Brain pericyte (primary cell): Measurements from ENCODE around the gene SPSB1.

Experiments used
- DNase-seq: peaks from one replicate; pipeline ENCODE4 v3.0.0-alpha.2; 2012; ENCODE audit warnings: low read depth, low spot score

Gene SPSB1

DNA sequence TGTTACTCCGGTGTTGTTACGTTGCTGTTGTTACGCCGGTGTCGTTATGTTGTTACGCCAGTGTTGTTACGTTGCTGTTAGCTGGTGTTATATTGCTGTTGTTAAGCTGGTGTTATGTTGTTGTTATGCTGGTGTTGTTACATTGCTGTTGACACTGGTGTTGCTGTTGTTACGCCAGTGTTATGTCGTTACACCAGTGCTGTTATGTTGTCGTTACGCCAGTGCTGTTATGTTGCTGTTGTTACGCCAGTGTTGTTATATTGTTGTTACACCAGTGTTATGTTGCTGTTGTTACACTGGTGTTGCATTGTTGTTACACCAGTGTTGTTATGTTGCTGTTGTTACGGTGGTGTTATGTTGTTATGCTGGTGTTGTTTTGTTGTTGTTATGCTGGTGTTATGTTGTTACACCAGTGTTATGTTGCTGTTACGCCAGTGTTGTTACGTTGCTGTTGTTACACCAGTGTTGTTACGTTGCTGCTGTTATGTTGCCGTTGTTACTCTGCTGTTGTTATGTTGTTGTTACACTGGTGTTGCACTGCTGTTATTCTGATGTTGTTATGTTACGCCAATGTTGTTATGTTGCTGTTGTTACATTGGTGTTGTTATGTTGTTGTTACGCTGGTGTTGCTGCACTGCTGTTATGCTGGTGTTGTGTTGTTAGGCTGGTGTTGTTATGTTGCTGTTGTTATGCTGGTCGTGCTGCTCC is 32.5 kb upstream of the SPSB1 start:
- DNase-seq: no peak

GRCh38 chr1:9261496-9261895 is 31.2 kb upstream of the SPSB1 start:
- DNase-seq: no peak

DNA sequence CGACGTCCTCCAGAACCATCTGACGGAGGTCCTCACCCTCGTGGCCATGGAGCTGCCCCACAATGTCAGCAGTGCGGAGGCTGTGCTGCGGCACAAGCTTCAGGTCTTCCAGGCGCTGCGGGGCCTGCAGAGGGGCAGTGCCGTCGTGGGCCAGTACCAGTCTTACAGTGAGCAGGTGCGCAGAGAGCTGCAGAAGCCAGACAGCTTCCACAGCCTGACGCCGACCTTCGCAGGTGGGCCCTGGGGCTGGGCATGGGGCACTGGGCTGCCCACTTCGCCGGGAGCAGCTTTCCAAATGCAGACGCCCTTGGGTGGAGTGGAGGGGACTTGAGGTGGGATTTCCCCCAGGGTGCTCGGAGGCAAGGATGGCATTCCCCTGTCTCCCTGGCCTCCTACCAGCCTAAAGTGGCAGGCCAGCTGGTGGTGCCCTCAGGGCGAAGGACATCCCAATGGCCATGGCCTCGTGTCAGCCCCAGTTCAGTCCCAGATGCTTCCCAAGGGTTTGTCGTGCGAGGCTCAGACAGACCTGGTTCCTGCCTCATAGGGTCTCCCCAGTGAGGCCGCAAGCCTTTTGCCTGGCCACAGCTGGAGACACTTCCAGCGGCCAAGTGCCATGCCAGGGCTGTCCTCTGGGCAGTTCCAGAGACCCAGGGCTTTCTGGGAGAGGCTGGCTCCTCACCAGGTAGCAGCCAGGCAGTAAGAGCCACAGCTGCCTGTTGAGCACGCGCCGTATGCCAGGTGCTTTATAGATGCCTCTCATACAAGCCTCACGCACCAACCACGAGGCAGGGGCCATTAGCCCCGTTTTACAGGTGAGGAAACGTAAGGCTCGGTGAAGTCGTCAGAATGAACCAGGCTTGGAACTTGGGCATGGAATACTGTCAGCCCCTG is 30.4 kb upstream of the SPSB1 start:
- DNase-seq: no peak

DNA sequence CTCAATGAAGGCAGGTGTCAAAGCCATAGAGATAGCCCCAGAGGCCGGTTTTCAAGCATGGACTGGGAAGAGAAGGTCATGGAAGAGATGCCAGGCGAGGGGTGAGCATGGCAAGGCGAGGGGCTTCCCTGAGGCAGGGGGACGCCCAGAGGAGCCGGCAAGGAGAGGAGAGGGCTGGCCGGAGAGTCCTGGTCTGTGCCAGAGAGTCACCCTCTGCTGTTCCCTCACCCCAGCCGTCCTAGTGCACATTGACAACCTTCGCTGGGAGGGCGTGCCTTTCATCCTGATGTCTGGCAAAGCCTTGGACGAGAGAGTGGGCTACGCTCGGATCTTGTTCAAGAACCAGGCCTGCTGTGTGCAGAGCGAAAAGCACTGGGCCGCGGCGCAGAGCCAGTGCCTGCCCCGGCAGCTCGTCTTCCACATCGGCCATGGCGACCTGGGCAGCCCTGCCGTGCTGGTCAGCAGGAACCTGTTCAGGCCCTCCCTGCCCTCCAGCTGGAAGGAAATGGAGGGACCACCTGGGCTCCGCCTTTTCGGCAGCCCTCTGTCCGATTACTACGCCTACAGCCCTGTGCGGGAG is 29.3 kb upstream of the SPSB1 start:
- DNase-seq: no peak

GRCh38 chr1:9263984-9264872 is 28.5 kb upstream of the SPSB1 start:
- no peak for DNase-seq

DNA sequence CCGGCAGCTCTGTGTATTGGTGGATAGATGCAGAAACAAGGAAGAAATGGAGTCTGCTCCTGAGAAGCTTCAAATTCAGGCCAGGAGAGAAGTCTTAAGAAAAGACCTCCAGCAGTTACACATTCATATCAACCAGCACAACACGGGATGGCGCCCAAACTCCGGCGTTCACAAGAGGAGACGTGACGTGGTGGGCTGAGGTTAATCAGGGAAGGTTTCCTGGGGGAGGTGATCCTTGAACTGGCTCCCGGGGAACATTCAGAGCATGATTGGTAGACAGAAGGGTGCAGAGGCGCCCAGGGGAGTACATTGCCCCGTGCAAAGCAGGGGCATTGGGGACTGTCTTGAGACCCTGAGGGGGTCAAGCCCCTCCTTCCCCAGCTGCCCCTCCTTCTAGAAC is 27.7 kb upstream of the SPSB1 start:
- no peak for DNase-seq

DNA sequence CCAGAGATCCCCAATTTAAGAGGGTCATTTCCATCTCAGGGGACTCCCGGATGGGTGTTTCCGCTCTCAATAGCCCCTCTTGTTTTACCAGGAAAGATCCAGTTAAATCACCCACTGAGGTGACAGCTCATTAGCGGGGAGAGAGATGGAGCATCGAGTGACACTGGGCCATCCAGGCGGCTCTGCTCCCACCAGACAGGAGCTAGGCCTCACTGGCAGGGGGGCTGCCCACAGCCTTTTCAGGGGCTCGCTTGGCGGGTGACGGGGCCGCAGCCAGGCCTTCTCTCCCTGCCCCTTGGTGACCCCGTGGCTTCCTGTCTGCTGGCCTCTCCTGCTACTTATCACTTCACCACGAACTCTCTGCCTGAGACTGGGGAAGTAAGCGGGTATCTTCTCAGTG is 26.7 kb upstream of the SPSB1 start:
- no peak for DNase-seq

GRCh38 chr1:9267352-9267686 is 25.4 kb upstream of the SPSB1 start:
- no peak for DNase-seq

DNA sequence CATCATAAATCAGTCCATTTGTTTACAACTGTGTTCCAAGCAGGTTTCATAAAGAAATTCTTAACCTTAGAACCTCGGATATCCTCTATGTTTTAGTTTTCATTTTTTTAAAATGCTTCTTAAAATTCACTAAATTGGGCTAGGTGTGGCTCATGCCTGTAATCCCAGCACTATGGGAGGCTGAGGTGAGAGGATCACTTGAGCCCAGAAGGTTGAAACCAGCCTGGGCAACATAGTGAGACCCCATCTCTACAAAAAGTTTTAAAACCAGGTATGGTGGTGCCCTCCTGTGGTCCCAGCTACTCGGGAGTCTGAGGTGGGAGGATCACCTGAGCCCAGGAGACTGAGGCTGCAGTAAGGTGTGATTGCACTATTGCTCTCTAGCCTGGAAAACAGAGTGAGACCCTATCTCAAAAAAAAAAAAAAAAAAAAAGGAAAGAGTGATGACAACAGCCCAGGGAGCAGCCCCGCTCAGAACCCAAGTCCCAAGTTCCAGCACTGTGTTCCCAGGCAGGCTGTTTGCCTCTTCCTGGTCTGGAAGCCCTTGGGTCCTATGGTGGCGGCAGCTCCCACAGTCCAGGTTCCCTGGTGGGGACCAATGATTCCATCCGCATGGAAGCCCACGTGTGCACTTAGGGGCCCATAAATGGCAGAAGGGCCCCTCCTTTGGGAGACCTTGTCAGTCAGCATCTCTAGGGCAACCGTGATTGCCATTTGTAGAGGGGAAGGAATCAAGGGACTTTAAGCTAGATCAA is 24.7 kb upstream of the SPSB1 start:
- no peak for DNase-seq

DNA sequence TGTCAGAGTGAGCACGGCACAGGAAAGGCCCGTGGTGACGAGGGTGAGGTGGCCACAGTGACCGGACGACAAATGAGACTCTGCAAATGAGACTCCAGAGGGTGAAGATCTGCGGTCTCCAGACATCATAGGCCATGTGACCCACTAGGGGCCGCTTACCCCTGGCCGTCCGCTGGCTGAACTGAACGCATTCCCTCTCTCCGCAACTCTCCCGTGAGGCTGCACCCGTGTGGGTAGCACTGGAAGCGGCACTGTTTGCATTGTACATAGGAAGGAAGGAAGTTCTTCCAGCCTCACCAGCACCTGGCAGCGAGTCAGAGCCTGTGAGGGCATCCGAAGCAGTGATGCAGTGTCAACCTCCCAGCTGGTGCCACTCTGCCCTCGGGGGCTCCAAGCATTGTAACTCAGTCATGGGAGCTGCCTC is 23.6 kb upstream of the SPSB1 start:
- DNase-seq: no peak

DNA sequence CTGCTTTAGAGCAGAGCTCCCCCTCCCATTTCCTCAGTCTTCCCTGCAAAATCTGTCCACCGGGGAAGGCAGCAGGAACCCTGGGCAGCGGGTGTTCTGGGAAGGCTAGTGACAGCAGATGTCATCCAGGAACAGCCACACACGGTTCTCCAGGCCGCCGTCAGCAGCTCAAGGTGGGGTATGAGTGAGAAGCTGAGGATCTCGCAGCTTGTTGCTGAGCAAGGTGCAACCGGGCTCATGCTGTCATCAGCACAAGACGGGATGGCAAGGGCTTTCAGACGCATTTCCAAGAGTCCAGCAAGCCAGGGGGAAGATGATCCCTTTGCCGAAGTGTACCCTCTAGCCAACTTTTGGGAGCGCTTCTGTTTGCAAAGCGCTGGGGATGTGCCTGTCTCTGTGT is 23.0 kb upstream of the SPSB1 start:
- DNase-seq: no peak

DNA sequence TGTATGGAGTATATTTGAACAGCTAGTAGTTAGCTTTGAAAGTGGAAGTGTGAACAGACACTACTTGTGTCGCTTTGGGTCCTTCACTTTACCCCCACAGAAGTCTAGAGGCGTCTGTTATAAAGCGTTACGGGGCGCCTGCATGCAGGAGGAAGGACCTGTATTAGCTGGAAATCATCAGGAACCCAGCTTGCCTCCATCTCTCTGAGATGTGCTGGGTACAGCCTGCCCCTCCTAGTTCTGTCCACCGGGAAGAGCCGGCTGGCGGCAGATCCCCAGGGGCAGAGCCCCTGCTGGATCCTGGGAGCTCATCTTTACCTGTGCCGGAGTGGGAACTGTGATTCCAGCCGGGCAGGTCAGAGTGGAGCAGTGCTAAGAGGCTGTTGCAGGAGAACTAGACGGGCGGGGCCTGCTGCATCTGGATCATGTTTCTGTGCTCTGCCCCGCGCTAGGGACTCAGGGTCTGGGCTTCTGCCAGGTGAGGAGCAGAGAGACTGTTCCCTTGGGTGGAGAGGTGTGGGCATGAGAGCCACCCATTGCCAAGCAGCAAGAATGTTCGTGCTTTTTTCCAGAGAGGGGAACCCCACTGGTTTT is 22.3 kb upstream of the SPSB1 start:
- no peak for DNase-seq

- no peak for DNase-seq
Observed at GRCh38 chr1:9271283-9271682, 21.4 kb upstream of the SPSB1 start.

DNA sequence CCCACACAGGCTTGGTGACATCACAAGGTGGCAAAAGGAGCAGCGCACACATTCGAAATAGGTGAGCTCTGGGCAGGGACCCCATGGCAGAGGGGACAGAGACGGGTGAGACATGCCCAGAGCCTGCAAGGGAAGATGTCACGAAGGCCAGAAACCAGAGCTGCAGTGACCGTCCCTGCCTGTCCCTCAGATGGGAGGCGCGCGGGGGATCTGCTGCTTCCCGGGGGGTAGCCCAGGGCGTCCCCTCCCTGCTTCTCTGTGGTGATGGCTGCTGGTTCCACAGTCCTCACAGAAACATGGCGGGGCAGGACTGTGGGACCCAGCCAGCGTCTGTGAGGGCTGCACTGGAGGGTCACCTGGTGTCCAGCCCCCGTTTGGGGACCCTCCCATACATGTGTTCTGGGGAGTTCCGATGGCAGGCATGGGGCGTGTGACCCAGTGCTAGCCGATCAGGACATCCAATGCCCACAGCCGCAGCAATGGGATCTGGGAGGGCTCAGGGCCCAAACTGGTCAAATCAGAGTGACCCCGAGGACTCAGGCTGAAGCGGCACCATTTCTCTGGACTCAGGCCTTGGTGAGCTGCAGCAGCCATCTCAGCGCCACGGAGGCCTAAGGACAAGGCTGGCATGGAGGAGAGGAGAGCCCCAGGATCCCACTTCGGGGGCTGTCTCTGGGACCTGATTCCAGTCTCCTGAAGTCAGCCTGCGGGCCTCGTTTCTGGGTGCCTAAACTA is 20.7 kb upstream of the SPSB1 start:
- DNase-seq: no peak

- DNase-seq: no peak
Observed at GRCh38 chr1:9273177-9273576, 19.5 kb upstream of the SPSB1 start.

GRCh38 chr1:9275161-9275560 is 17.5 kb upstream of the SPSB1 start:
- DNase-seq: no peak

DNA sequence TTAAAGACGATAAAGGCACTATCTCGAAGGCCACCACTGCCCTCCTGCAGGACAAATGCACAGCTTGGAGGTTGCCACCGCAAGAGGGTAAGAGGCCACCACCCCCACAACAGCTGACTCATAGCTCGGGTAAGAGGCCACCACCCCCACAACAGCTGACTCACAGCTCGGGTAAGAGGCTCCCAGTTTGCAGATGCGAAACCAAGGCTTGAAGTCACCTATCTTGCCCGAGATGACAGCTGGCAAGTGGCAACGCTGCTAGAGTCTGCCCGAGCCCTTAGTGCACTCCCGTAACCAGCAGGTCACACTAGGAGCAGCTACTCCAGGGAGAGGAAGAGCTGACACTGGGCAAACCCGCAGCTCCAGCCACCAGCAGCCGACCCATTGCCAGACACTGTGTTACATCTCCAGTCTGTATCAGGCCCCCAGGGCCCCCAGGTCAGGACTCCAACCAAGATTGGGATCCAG is 17.1 kb upstream of the SPSB1 start:
- peak; percentile 39 for DNase-seq

GRCh38 chr1:9278116-9278515 is 14.6 kb upstream of the SPSB1 start:
- DNase-seq: no peak

GRCh38 chr1:9278585-9279153 is 14.0 kb upstream of the SPSB1 start:
- DNase-seq: no peak
